T follicular helper cell (primary cell): ENCODE data around the gene YES1.

Experiments used
- DNase-seq: peaks from one replicate; pipeline ENCODE4 v3.0.0-alpha.2; 2020; ENCODE audit warnings: low read depth
- total RNA-seq, 2 experiments: gene quantifications; one replicate each; lab custom pipeline; 2026; lab: John Stamatoyannopoulos, UW

Gene YES1
- 17.1 to 50.5 reads per million in 2 experiments for total RNA-seq

- peak; percentile 50 for DNase-seq
These were observed at the start of gene YES1 for GRCh38 chr18:811892-812375. YES1 (minus strand) TSS chr18:812242; CDS start chr18:756827, 55,415 bp downstream.

- DNase-seq = no peak
These were observed 45.9 kb upstream of the YES1 start for GRCh38 chr18:857986-858385.

- no peak for DNase-seq
These were observed 41.4 kb upstream of the YES1 start for GRCh38 chr18:853471-853870.

GRCh38 chr18:850960-851359 lies 38.9 kb upstream of the YES1 start:
- DNase-seq = no peak

- no peak for DNase-seq
These were observed 37.0 kb upstream of the YES1 start for GRCh38 chr18:849021-849420.

GRCh38 chr18:848062-848861 lies 36.2 kb upstream of the YES1 start:
- no peak for DNase-seq

GRCh38 chr18:845152-845819 lies 33.2 kb upstream of the YES1 start:
- DNase-seq = no peak

GRCh38 chr18:841647-842370 lies 29.8 kb upstream of the YES1 start:
- DNase-seq = no peak

GRCh38 chr18:840516-840915 lies 28.5 kb upstream of the YES1 start:
- DNase-seq = no peak

GRCh38 chr18:840023-840408 lies 28.0 kb upstream of the YES1 start:
- DNase-seq = no peak

GRCh38 chr18:839224-840022 lies 27.4 kb upstream of the YES1 start:
- peak; percentile 78 for DNase-seq

GRCh38 chr18:837922-838321 lies 25.9 kb upstream of the YES1 start:
- no peak for DNase-seq

- no peak for DNase-seq
These were observed 22.2 kb upstream of the YES1 start for GRCh38 chr18:834082-834720.

- DNase-seq = no peak
These were observed 21.2 kb upstream of the YES1 start for GRCh38 chr18:833197-833596.

- no peak for DNase-seq
These were observed 20.1 kb upstream of the YES1 start for GRCh38 chr18:832085-832681.

GRCh38 chr18:830315-830901 lies 18.4 kb upstream of the YES1 start:
- DNase-seq = peak; percentile 31

- DNase-seq = no peak
These were observed 17.4 kb upstream of the YES1 start for GRCh38 chr18:829432-829831.

- no peak for DNase-seq
These were observed 15.1 kb upstream of the YES1 start for GRCh38 chr18:827093-827677.

GRCh38 chr18:825891-826585 lies 14.0 kb upstream of the YES1 start:
- no peak for DNase-seq
